IgD-negative memory B cell (primary cell): ENCODE data around the gene SLC38A4. TPM values are rescaled to one million over a fixed set of nuclear protein-coding genes. Genes with fewer than 3 reads are reported as not detected.

Source experiments
- H3K27ac Mint-ChIP-seq, 3 donors: one replicate each; pipeline ENCODE4 v1.8.0; 2020 to 2022; ENCODE audit warnings: mild to moderate bottlenecking in 3 of 3, mixed read lengths in 3 of 3, moderate library complexity in 1 of 3
- H3K27me3 Mint-ChIP-seq: one replicate; pipeline ENCODE4 v1.8.0; 2021; ENCODE audit warnings: mixed read lengths
- H3K36me3 Mint-ChIP-seq: one replicate; pipeline ENCODE4 v1.8.0; 2020; ENCODE audit warnings: mild to moderate bottlenecking, mixed read lengths
- H3K4me1 Mint-ChIP-seq, 3 donors: one replicate each; pipeline ENCODE4 v1.8.0; 2020 to 2022; ENCODE audit warnings: mixed read lengths in 3 of 3, mild to moderate bottlenecking in 1 of 3
- H3K4me3 Mint-ChIP-seq, 4 donors: one replicate each; pipeline ENCODE4 v1.8.0; 2020 to 2022; ENCODE audit warnings: mild to moderate bottlenecking in 4 of 4, mixed read lengths in 4 of 4, moderate library complexity in 3 of 4
- H3K9me3 Mint-ChIP-seq, 3 donors: one replicate each; pipeline ENCODE4 v1.8.0; 2020 to 2021; ENCODE audit warnings: mixed read lengths in 3 of 3, mild to moderate bottlenecking in 1 of 3
- polyA plus RNA-seq: library from polyadenylated mRNA; unstranded; fragments of 300-500 nt; fragmentation: Illumina TruSeq; gene quantifications from one replicate; pipeline ENCODE4 v1.2.3, GENCODE V29; 2021

The SLC38A4 gene
- polyA plus RNA-seq, 1 donor from 2014 or later, result not detected

DNA sequence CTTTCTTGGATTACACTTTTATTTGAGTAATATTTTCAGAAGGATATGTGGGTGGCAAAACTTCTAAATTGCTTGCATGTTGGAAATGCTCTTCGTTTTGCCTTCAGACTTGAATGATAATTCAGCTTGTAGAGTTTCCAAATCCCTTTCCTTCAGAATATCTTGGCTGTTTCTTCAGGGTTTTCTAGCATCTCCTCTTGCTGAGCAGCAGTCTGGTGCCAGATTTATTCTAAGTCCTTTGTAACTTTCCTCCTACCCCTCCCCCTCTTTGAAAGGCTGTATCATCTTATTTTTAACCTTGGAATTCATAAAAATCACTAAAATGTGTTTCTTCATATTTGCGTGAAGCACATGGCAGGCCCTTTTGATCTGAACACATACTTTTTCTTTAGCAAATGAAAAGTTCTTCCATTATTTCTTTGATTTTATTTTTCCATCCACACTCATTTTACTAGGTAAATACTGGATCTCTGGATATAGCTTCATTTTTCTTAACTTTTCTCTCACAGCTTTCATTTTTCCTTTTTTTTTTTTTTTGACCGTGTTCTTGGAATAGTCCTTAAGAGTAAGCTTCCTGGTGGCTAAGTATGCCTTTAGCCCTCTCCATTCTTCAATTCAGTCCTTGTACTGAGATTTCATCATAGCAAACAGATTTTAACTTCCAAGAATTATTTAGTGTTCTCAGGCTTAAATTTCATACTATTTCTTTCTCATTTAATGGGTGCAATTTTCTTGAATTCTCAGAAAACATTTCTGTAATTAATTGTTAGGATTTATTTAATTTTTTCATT lies 102.0 kb downstream of the SLC38A4 start:
- no peak overlapping the region for H3K27ac Mint-ChIP-seq
- peaks cover 0 to 5% (median 2%) of the 10 kb centered on the region in 3 donors for H3K9me3 Mint-ChIP-seq
- H3K4me1 Mint-ChIP-seq, result no peaks in the 10 kb centered on the region
- H3K4me3 Mint-ChIP-seq, result no peak overlapping the region
- no peaks in the 10 kb centered on the region for H3K27me3 Mint-ChIP-seq
- peaks cover 4% of the 10 kb centered on the region for H3K36me3 Mint-ChIP-seq

DNA sequence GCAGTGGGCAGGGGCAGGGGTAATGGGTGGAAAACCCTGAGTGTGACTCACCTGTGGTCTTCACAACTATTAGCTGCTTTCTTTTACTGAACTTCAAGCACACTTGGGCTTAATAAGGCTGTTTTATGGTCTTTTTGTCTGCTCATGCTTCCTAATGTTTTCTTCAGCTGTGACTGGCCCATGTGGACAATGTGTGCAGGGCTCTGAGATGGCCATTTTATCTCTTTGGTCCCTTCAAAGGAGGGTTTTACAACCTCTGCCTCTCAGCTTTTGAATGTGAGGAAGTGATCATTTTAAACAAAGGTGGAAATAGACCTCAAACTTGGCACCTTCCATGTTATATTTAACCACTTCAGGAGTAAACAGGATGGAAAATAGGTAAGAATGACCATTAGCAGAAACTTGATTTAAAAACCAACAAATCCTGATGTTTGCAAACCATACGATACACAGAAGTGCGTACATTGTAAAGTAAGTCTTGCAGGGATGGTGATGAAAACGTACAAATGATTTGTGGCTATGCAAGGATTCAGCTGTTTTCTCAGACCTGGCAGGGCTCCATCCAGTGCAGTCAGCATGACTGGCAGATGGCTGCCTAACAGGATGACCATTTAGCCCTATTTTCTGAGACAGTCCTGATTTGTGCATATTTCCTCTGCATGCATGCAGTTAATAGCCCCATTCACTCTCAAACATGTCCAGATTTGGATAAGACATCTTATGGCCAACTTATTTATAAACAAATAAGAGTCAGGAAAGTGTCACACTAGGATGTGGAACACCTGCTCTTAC lies 103.2 kb downstream of the SLC38A4 start:
- Mint-ChIP-seq H3K36me3 (peaks cover 2% of the 10 kb centered on the region), H3K27ac (no peak overlapping the region), H3K4me3 (no peak overlapping the region), H3K4me1 (no peaks in the 10 kb centered on the region), H3K9me3 (peaks cover 0 to 5% (median 0%) of the 10 kb centered on the region in 3 donors), H3K27me3 (no peaks in the 10 kb centered on the region)

- peaks cover 4 to 14% (median 14%) of the 10 kb centered on the region in 3 donors for H3K9me3 Mint-ChIP-seq
- no peaks in the 10 kb centered on the region for H3K36me3 Mint-ChIP-seq
- H3K27ac Mint-ChIP-seq, result no peak overlapping the region
- no peak overlapping the region for H3K4me3 Mint-ChIP-seq
- H3K27me3 Mint-ChIP-seq, result no peaks in the 10 kb centered on the region
- H3K4me1 Mint-ChIP-seq, result no peaks in the 10 kb centered on the region
Observed at GRCh38 chr12:46718495-46718894, 107.3 kb downstream of the SLC38A4 start.

GRCh38 chr12:46717868-46718267 lies 107.9 kb downstream of the SLC38A4 start:
- Mint-ChIP-seq H3K27me3 (no peaks in the 10 kb centered on the region), H3K4me1 (no peaks in the 10 kb centered on the region), H3K4me3 (no peak overlapping the region), H3K36me3 (no peaks in the 10 kb centered on the region), H3K27ac (no peak overlapping the region), H3K9me3 (peaks cover 4 to 14% (median 14%) of the 10 kb centered on the region in 3 donors)

GRCh38 chr12:46717159-46717558 lies 108.6 kb downstream of the SLC38A4 start:
- Mint-ChIP-seq H3K4me3 (no peak overlapping the region), H3K36me3 (no peaks in the 10 kb centered on the region), H3K27me3 (no peaks in the 10 kb centered on the region), H3K9me3 (peaks cover 4 to 14% (median 14%) of the 10 kb centered on the region in 3 donors), H3K27ac (no peak overlapping the region), H3K4me1 (no peaks in the 10 kb centered on the region)
